Adrenal gland (tissue), 12 donors: Measurements from ENCODE around the gene AFAP1. TPM values are rescaled to one million over a fixed set of nuclear protein-coding genes. Genes with fewer than 3 reads are reported as not detected.

Experiments
- DNase-seq, 7 donors: peaks; one replicate each; pipeline ENCODE4 v3.0.0-alpha.2; 2019 to 2020
- H3K27ac ChIP-seq, 5 donors: fragments of 200-600 bp; sonication (generic) in 4 of 5; 1 replicate in 3 of 5; 2 replicates in 2 of 5; pipeline versions ENCODE4 v1.5.1 to v1.8.0; 2016 to 2020; ENCODE audit warnings: mild to moderate bottlenecking in 1 of 5
- H3K27me3 ChIP-seq: fragments of 200-600 bp; 2 replicates; pipeline ENCODE4 v1.8.0; 2021
- H3K36me3 ChIP-seq, 2 donors: fragments of 200-600 bp; replicated peaks in 1 of 2; 1 replicate in 1 of 2; 2 replicates in 1 of 2; pipeline versions ENCODE4 v1.5.1 to v1.8.0; 2018 to 2022
- H3K4me1 ChIP-seq, 2 donors: fragments of 200-600 bp; replicated peaks in 1 of 2; 1 replicate in 1 of 2; 2 replicates in 1 of 2; pipeline versions ENCODE4 v1.5.1 to v1.8.0; 2018 to 2021
- H3K4me3 ChIP-seq, 4 donors: fragments of 200-600 bp; sonication (generic) in 3 of 4; one replicate each; pipeline ENCODE4 v1.5.1; 2016 to 2018
- H3K9me3 ChIP-seq, 3 donors: fragments of 200-600 bp; sonication (generic) in 1 of 3; replicated peaks in 1 of 3; 1 replicate in 2 of 3; 2 replicates in 1 of 3; pipeline versions ENCODE4 v1.5.1 to v1.8.0; 2016 to 2021
- CTCF ChIP-seq, 6 experiments: fragments of 450-650 bp in 4 of 6; fragments of 200-600 bp in 2 of 6; sonication (generic) in 1 of 6; IDR thresholded peaks; 1 replicate in 5 of 6; 2 replicates in 1 of 6; pipeline versions ENCODE4 v1.5.1 to v1.8.0; 2016 to 2021; ENCODE audit warnings: antibody characterized with exemption in 6 of 6, mild to moderate bottlenecking in 2 of 6, moderate library complexity in 1 of 6
- POLR2A ChIP-seq, 2 donors: fragments of 450-650 bp; IDR thresholded peaks; one replicate each; pipeline ENCODE4 v1.6.1; 2017; ENCODE audit warnings: antibody characterized with exemption in 2 of 2, mild to moderate bottlenecking in 2 of 2, moderate library complexity in 1 of 2
- WGBS, 4 donors: extraction: QIAGEN DNeasy Blood & Tissue Kit in 2 of 4; methylation state at CpG; one replicate each; pipeline versions ENCODE4 v1.1.5 to v1.1.7; 2013 to 2017; 5-methylcytosine and 5-hydroxymethylcytosine counted together
- intact Hi-C, 2 donors: fragments of 100-400 bp; cut with DNase I; formaldehyde crosslinking; loops; one replicate each; pipeline versions ENCODE4 v1.14.1 to v1.15.0; 2022 to 2023
- polyA plus RNA-seq, 3 donors: library from polyadenylated mRNA; stranded (reverse); fragments of 200-250 nt in 2 of 3; fragments of 350-450 nt in 1 of 3; fragmentation: Illumina TruSeq in 1 of 3; extraction: RNeasy Lipid Tissue Mini Kit (QIAGEN cat#74804) in 1 of 3; gene quantifications; one replicate each; pipeline ENCODE4 v1.2.3, GENCODE V29; 2013 to 2014
- total RNA-seq, 9 donors: library from RNA; depleted of rRNA in 4 of 9; stranded (reverse); fragments of >200 nt in 4 of 9; fragments of 120-200 nt in 1 of 9; fragmentation: NEBNext Ultra II Directional in 1 of 9; extraction: Animal tissue kit (Norgen Biotek cat#: 25700) in 1 of 9; gene quantifications; one replicate each; pipeline versions ENCODE4 v1.1.0 to v1.2.4, GENCODE V29; 2013 to 2023
- donor health status: healthy with polysubstance abuse.
- donor health status: Bipolar disorder and iron deficiency.
- donor health status: DM: yes; HTN: yes; CAD: no.
- donor health status: DM: no; HTN: no; CAD: no.
- donor health status: DM: no; HTN: no; CAD: no.
- donor health status: DM: yes; HTN: yes; CAD: no.

Gene AFAP1
- total and polyA plus RNA-seq, 12 donors: 3.3 to 16.1 (median 9.8) TPM

DNA sequence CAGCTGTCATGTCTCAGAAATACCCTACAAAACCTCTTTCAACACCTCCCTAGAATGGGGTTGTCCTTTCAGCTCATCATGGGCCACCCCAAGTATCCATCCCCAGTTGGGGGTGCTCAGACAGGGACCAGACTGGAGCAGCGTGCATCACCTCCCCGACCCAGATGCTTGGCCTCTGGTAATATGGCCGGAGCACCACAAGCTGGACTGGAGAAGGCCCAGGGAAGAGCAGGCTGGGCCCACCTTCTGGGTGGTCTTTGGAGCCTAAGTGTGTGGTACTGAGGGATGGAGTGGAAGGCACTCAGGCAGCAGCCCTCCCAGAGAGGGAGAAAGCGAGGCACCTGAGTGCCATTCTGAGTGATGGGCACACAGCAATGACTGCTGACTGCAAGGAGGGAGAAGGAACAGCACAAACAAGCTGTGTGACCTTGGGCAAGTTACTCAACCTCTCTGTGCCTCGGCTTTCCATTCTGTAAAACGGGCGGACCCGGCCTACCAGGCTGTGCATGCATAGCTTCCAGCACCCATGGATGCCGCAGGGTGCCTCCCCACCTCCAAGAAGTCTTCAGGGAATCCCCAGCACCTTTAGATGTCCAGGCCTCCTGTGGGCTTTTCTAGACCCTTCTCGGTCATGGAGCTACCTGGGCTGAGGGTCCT is 228.2 kb downstream of the AFAP1 start:
- intact Hi-C loops: no loop called here
- no peak for DNase-seq
- Histone ChIP-seq H3K36me3 (no peaks in the 10 kb centered on the region), H3K27ac (no peak overlapping the region), H3K4me3 (no peak overlapping the region), H3K27me3 (peaks cover 3% of the 10 kb centered on the region), H3K9me3 (no peaks in the 10 kb centered on the region), H3K4me1 (no peaks in the 10 kb centered on the region)
- 90 to 96% (median 94%) methylated on average over 2 to 10 of the region's 10 CpGs for WGBS, 4 donors
- TF ChIP-seq POLR2A (IDR thresholded peaks at IDR 0.05) (no peak), CTCF (IDR thresholded peaks at IDR 0.05) (no peak)

DNA sequence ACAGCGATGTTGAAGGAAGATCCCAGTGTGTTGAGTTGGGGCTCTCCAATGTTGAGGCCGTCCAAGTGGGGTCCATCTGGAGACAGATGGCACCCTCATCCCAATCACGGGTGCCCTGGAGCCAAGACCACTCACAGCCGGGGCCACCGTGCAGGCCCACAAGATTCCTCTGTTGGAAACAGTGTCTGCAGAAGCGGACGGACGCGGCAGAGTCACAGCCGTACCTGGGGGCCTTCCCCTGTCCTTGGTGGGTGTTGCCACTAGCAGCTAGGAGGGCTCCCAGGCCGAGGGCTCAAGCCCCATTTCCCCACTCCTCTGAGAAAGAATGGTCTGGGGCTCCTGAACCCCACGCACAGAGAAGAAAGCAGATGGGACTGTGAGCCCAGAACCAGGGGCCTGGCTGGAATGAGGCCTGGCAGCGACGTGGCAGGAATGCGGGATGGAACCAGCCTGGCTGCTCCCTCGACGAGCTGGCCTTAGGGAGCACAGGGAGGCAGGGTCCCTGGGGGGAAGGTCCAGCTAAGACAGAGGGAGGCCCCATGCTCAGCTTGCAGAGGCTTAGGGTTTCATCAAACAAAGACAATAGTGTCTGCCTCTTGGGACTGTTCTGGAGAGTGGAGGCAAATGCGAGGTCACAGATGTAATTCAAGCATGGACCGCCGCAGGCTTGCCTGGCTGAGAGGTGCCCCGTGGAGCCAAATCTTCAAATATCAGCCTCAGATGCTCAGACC is 228.9 kb downstream of the AFAP1 start:
- no peak for DNase-seq
- no peak for TF ChIP-seq CTCF (IDR thresholded peaks at IDR 0.05)
- TF ChIP-seq POLR2A (IDR thresholded peaks at IDR 0.05): no peak
- Histone ChIP-seq H3K27me3 (peaks cover 3% of the 10 kb centered on the region), H3K4me1 (no peaks in the 10 kb centered on the region), H3K4me3 (no peak overlapping the region), H3K9me3 (no peaks in the 10 kb centered on the region), H3K36me3 (no peaks in the 10 kb centered on the region), H3K27ac (no peak overlapping the region)
- WGBS, 4 donors: 86 to 92% (median 91%) methylated on average over 11 to 21 of the region's 21 CpGs
- intact Hi-C loops: no loop called here

GRCh38 chr4:7710126-7710525 is 229.5 kb downstream of the AFAP1 start:
- WGBS, 4 donors: 71 to 92% (median 90%) methylated on average over 3 to 11 of the region's 11 CpGs
- Histone ChIP-seq H3K4me1 (no peaks in the 10 kb centered on the region), H3K27ac (no peak overlapping the region), H3K36me3 (no peaks in the 10 kb centered on the region), H3K4me3 (no peak overlapping the region), H3K27me3 (no peaks in the 10 kb centered on the region), H3K9me3 (no peaks in the 10 kb centered on the region)
- no peak for DNase-seq
- intact Hi-C loops: no loop called here
- no peak for TF ChIP-seq CTCF (IDR thresholded peaks at IDR 0.05)
- TF ChIP-seq POLR2A (IDR thresholded peaks at IDR 0.05): no peak

DNA sequence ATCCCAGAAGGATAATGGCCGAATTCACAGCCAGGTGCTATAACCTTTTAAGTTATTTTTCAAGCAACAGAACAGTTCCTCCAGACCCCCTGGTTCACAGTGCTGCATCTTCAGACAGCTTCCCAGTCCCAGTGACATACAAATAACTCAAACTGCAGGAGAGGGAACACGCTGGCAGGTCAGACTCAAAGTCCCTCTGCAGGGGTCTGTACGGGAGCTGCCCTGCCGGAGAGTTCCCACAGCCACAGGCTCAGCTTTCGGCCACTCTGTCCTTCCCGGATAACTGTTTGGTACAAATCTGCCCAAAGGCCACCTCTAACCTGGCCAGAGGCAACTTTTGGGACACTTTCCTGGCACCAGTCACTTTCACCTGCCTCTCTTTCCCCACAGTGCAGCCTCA is 230.2 kb downstream of the AFAP1 start:
- 82 to 87% (median 84%) methylated on average over 6 of the region's 6 CpGs for WGBS, 4 donors
- no peak for DNase-seq
- no peak overlapping the region for H3K4me3 ChIP-seq
- H3K27me3 ChIP-seq: no peaks in the 10 kb centered on the region
- H3K4me1 ChIP-seq: no peaks in the 10 kb centered on the region
- no peak overlapping the region for H3K27ac ChIP-seq
- no peaks in the 10 kb centered on the region for H3K9me3 ChIP-seq
- no peaks in the 10 kb centered on the region for H3K36me3 ChIP-seq
- TF ChIP-seq POLR2A (IDR thresholded peaks at IDR 0.05) (no peak), CTCF (IDR thresholded peaks at IDR 0.05) (no peak)
- intact Hi-C loops: no loop called here
